ENCODE measurements around the gene COLEC12. TPM values are rescaled to one million over a fixed set of nuclear protein-coding genes. Genes with fewer than 3 reads are reported as not detected.

COLEC12 gene
- total and polyA plus RNA-seq, 2 experiments from 2014 or later, result 23.2 to 28.3 TPM

- 81% methylated on average over 1 of the region's 1 CpG for WGBS (ENCODE audit: low lambda C conversion rate, missing lambda C conversion rate)
Observed at GRCh38 chr18:416930-417329, 83.6 kb downstream of the COLEC12 start.

GRCh38 chr18:415617-416612 is 84.6 kb downstream of the COLEC12 start:
- Histone ChIP-seq H3K4me2 (no peak overlapping the region), H2AFZ (no peak overlapping the region), H3K4me1 (ENCODE audit: insufficient read depth) (no peaks in the 10 kb centered on the region), H3K4me3 (no peak overlapping the region), H3K27ac (no peak overlapping the region), H3K9me3 (ENCODE audit: low read depth) (no peaks in the 10 kb centered on the region), H4K20me1 (ENCODE audit: insufficient read depth, poor library complexity, severe bottlenecking) (no peaks in the 10 kb centered on the region), H3K79me2 (no peaks in the 10 kb centered on the region), H3K9me2 (replicated peaks; ENCODE audit: insufficient read depth) (no peaks in the 10 kb centered on the region), H3K36me3 (replicated peaks; ENCODE audit: insufficient read depth, low read depth) (no peaks in the 10 kb centered on the region), H3K27me3 (no peaks in the 10 kb centered on the region)
- 82% methylated on average over 2 of the region's 2 CpGs for WGBS (ENCODE audit: low lambda C conversion rate, missing lambda C conversion rate)
- DNase-seq (ENCODE audit: low spot score), result no peak
- no peak for TF ChIP-seq EZH2 (IDR thresholded peaks at IDR 0.05; ENCODE audit: borderline replicate concordance)

More at GRCh38 chr18:416930-417329, 83.6 kb downstream of the COLEC12 start:
- Histone ChIP-seq H3K79me2 (no peaks in the 10 kb centered on the region), H3K4me3 (no peak overlapping the region), H3K36me3 (replicated peaks; ENCODE audit: insufficient read depth, low read depth) (no peaks in the 10 kb centered on the region), H4K20me1 (ENCODE audit: insufficient read depth, poor library complexity, severe bottlenecking) (no peaks in the 10 kb centered on the region), H3K4me2 (no peak overlapping the region), H3K9me3 (ENCODE audit: low read depth) (no peaks in the 10 kb centered on the region), H2AFZ (no peak overlapping the region), H3K4me1 (ENCODE audit: insufficient read depth) (no peaks in the 10 kb centered on the region), H3K9me2 (replicated peaks; ENCODE audit: insufficient read depth) (no peaks in the 10 kb centered on the region), H3K27me3 (no peaks in the 10 kb centered on the region), H3K27ac (no peak overlapping the region)
- no peak for DNase-seq (ENCODE audit: low spot score)
- TF ChIP-seq EZH2phosphoT487 (IDR thresholded peaks at IDR 0.05; ENCODE audit: low read depth, severe bottlenecking, unreplicated experiment) (no peak), EZH2 (IDR thresholded peaks at IDR 0.05; ENCODE audit: borderline replicate concordance) (no peak), CTCF (IDR thresholded peaks at IDR 0.05; ENCODE audit: poor library complexity) (no peak)

GRCh38 chr18:415047-415446 is 85.5 kb downstream of the COLEC12 start:
- WGBS (ENCODE audit: low lambda C conversion rate, missing lambda C conversion rate), result 77% methylated on average over 7 of the region's 7 CpGs
- no peaks in the 10 kb centered on the region for H3K9me2 ChIP-seq (replicated peaks; ENCODE audit: insufficient read depth)
- H3K27me3 ChIP-seq, result no peaks in the 10 kb centered on the region
- H3K36me3 ChIP-seq (replicated peaks; ENCODE audit: insufficient read depth, low read depth), result no peaks in the 10 kb centered on the region
- no peak for TF ChIP-seq EZH2phosphoT487 (IDR thresholded peaks at IDR 0.05; ENCODE audit: low read depth, severe bottlenecking, unreplicated experiment)
- TF ChIP-seq CTCF (IDR thresholded peaks at IDR 0.05; ENCODE audit: poor library complexity), result no peak
- TF ChIP-seq EZH2 (IDR thresholded peaks at IDR 0.05; ENCODE audit: borderline replicate concordance), result no peak
- H3K27ac ChIP-seq, result no peak overlapping the region
- no peaks in the 10 kb centered on the region for H3K79me2 ChIP-seq
- H3K4me1 ChIP-seq (ENCODE audit: insufficient read depth), result no peaks in the 10 kb centered on the region
- H3K4me2 ChIP-seq, result no peak overlapping the region
- no peak for DNase-seq (ENCODE audit: low spot score)
- no peak overlapping the region for H2AFZ ChIP-seq
- H3K9me3 ChIP-seq (ENCODE audit: low read depth), result no peaks in the 10 kb centered on the region
- no peaks in the 10 kb centered on the region for H4K20me1 ChIP-seq (ENCODE audit: insufficient read depth, poor library complexity, severe bottlenecking)
- H3K4me3 ChIP-seq, result no peak overlapping the region

- 88% methylated on average over 3 of the region's 3 CpGs for WGBS (ENCODE audit: low lambda C conversion rate, missing lambda C conversion rate)
- no peaks in the 10 kb centered on the region for H3K79me2 ChIP-seq
Observed at GRCh38 chr18:413233-413632, 87.3 kb downstream of the COLEC12 start.

More at GRCh38 chr18:413233-413632, 87.3 kb downstream of the COLEC12 start:
- DNase-seq (ENCODE audit: low spot score), result no peak
- no peaks in the 10 kb centered on the region for H3K9me2 ChIP-seq (replicated peaks; ENCODE audit: insufficient read depth)
- no peaks in the 10 kb centered on the region for H4K20me1 ChIP-seq (ENCODE audit: insufficient read depth, poor library complexity, severe bottlenecking)
- H3K4me1 ChIP-seq (ENCODE audit: insufficient read depth), result no peaks in the 10 kb centered on the region
- no peak overlapping the region for H2AFZ ChIP-seq
- no peak overlapping the region for H3K27ac ChIP-seq
- H3K9me3 ChIP-seq (ENCODE audit: low read depth), result no peaks in the 10 kb centered on the region
- no peak for TF ChIP-seq EZH2 (IDR thresholded peaks at IDR 0.05; ENCODE audit: borderline replicate concordance)
- TF ChIP-seq EZH2phosphoT487 (IDR thresholded peaks at IDR 0.05; ENCODE audit: low read depth, severe bottlenecking, unreplicated experiment), result no peak
- TF ChIP-seq CTCF (IDR thresholded peaks at IDR 0.05; ENCODE audit: poor library complexity), result no peak
- no peak overlapping the region for H3K4me3 ChIP-seq
- no peaks in the 10 kb centered on the region for H3K27me3 ChIP-seq
- no peak overlapping the region for H3K4me2 ChIP-seq
- H3K36me3 ChIP-seq (replicated peaks; ENCODE audit: insufficient read depth, low read depth), result no peaks in the 10 kb centered on the region
